Astrocyte of the hippocampus (primary cell): ENCODE measurements around the gene SPACDR.
A peak's percentile ranks its signal among the peaks of the same experiment; 100 is the strongest.

Experiments used
- DNase-seq: peaks from one replicate; pipeline ENCODE4 v3.0.0; 2011; ENCODE audit warnings: low read depth, low spot score

The SPACDR gene

GRCh38 chr7:100435401-100436304 is 28.4 kb downstream of the SPACDR start:
- peak; percentile 61 for DNase-seq

DNA sequence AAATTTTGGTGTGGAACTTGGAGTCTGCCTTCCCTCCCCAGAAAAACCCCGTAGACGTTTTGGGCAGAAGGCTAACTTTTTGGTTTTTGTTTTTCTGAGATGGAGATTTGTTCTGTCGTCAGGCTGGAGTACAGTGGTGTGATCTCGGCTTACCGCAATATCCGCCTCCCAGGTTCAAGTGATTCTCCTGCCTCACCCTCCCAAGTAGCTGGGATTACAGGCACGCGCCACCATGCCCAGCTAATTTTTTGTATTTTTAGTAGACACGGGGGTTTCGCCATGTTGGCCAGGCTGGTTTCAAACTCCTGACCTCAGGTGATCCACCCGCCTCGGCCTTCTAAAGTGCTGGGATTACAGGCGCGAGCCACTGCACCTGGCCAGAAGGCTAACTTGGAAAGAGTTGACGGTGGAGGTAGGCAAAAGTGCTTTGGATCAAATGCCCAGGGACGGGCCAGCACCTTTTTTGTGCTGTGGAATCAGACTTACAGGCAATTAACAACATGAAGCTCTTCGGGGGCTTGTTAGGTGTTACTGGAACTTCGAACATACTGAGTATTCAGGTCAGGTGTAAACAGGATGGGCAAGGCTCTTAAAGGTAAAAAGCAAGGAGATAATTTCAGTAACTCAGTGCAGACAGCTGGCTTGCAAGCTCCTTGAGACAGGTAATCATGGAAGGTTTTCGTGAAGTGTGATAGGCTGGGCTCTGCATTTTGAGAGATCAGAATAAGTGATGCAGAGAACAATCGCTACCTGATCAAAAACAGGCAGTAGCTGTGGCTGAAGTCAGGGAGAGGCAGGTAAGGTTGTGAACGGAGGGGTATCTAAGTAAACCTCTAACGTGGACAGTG is 29.5 kb downstream of the SPACDR start:
- DNase-seq: no peak

DNA sequence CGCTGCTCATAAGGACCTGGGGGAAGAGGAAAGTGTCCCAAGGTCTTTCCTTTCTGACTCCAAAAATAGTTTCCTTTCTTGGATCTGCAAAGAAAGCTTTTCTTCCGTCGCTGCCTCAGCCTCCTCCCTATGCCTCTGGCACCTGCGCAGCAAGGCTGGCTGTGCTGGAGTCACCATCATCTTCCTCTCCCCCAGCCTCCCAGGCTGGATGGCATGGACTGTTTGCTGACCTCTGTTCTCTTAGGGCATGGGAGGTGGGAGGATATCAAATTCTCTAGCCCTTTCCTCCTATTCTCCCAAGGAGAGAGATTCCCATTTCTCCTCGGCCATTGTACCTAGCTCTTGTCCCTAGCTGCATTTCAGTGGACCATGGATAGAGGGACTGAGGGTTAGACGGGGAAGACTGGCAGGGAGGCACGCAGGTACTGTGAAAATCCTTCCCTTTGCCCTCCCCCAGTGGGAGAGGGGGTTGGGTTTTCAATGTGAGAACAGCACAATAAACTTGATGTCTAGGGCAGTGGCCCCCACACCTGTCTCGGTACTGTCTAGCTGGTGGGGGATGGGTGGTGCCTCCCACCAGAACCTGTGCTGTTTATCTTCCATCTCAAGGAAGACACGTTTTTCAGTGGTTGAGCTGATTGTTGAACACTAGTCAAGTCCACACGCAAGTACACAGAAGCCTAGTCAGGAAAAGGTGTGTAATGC is 30.3 kb downstream of the SPACDR start:
- no peak for DNase-seq

DNA sequence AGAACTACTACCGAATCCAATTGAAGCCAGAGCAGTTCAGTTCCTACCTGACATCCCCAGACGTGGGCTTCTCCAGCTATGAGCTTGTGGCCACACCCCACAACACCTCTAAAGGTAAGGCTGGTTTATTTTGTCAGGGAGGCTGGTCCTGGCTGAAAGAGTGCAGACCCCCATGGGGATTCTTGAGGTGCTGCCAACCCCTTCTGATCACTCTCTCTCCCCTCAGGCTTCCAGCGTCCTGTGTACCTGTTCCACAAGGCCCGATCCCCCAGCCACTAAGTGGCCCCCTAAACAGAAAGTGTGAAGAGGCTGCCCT is 30.8 kb downstream of the SPACDR start:
- DNase-seq: no peak

- DNase-seq: no peak
These were observed 31.3 kb downstream of the SPACDR start for GRCh38 chr7:100432621-100433275.

DNA sequence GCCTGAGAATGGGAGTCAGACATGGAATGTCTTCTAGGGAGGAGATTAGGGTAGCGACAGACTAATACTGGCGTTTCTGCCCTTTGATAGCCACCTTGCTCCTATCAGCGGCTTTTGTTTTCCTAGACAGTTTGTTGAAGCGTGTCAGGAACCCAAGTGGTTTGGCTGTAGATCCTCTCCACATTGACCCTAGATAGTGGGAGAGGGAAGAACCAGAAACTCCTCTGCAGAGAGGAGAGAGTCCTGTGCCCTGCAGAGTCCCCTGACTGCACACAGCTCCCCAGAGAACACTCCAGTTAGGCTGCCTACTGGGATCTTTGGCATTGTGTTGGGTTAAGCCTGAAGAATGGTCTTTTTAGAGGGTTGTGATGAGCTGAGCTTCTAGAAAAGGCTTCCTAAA is 32.0 kb downstream of the SPACDR start:
- DNase-seq: no peak

DNA sequence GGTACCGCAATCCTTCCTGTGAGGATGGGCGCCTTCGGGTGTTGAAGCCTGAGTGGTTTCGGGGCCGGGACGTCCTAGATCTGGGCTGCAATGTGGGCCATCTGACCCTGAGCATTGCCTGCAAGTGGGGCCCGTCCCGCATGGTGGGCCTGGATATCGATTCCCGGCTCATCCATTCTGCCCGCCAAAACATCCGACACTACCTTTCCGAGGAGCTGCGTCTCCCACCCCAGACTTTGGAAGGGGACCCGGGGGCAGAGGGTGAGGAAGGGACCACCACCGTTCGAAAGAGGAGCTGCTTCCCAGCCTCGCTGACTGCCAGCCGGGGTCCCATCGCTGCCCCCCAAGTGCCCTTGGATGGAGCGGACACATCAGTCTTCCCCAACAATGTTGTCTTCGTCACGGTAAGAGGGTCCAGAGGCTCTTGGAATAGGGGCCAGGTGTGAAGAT is 32.7 kb downstream of the SPACDR start:
- no peak for DNase-seq

GRCh38 chr7:100430493-100431285 is 33.4 kb downstream of the SPACDR start:
- DNase-seq: peak; percentile 41

GRCh38 chr7:100429637-100430492 is 34.2 kb downstream of the SPACDR start, which contains the start of gene MEPCE:
Gene MEPCE, plus strand, starts transcription at chr7:100429831. Its CDS starts 188 bp downstream, at chr7:100430019.
- DNase-seq: peak; percentile 99

DNA sequence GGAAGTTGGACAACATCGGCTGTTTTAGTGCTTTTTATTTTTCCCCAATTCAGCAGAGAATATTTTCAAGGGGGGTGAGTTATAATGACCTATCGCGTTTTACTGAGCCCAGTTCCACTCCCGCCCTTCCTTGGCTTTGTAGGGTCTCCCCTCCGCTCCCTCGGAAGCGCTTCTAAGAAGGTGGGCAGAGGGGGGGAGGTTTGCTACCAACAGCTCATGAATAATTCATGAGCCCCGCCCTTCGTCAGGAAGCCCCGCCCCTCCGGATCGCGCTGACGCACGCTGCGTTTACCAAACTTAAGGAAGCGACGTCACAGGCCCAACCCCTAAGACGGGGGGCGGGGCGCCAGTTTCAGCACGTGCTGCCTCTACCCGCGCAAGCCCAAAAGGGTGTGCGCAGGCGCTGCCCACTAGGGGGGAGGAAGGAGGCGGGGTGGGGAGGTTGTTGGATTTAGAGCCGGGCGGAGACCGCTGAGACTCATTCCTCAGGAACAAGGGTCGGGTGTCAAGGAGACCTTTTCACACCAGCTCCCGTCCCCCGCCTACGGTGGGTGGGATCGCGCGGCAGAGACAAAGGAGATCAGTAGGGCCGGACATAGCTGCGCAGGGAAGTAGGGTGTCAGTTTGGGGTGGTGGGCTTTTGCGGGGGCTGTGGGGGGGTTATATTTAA is 35.0 kb downstream of the SPACDR start:
- DNase-seq: peak; percentile 100

DNA sequence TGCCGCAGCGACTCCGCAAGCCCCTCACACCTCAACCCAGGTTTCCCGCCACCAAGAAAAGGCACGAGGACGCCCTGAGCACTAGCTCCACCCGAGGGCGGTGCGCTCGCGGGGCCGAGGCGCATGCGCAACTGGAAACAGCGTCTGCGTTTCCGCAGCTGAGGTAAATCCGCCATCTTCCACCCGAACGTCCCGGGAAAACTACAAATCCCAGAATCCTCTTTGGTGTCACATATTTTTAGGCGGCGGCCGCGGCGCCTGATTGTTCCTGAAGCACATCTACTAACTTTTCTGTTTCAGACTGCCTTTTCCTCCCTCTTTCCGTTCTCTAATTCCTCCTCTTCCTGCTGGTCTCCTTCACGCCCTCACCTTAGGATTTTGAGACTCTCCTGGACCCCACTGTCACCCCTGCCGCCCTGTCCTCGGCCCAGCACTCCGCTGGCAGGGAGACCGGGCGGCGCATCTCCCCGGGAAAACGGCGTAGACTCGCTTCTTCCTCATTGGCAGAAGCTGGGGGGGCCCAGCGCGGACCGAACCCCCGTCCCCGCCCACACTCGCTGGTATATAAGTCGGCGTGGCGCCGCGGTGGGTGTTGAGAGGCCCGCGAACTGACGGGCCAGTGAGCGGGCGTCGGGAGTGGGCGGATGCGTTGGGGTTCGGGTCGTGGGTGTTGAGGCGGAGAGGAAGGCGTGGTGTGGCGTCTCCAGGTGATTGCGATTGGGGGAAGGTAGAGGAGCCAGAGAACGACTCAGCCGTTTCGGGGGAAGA is 35.7 kb downstream of the SPACDR start, which contains the start of gene ZCWPW1:
ZCWPW1 (minus strand) TSS at position 505 of the 768 bp plus-strand sequence. CDS start 8,054 bp downstream, outside the sequence.
- DNase-seq: peak; percentile 98

- no peak for DNase-seq
These were observed 36.3 kb downstream of the SPACDR start for GRCh38 chr7:100427762-100428198.

GRCh38 chr7:100426516-100426915 is 37.5 kb downstream of the SPACDR start:
- DNase-seq: no peak

DNA sequence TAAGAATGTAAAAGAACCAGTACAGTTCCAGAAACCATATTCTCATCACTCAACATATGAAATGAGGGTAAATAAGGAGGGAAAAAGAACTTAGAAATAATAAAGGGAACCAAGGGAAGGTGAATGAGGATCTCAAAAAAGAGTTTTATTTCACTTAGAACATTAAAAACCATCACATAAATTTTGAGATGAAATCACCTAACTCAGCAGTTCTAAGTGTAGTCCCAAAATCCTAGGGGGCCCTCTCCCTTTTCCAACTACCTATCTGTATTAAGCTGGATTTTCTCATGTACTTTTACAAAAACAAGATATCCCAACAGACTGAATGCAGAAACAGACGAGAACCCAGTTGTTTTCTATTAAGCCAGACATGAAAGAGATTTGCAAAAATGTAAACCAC is 38.7 kb downstream of the SPACDR start:
- DNase-seq: no peak

- DNase-seq: no peak
These were observed 40.7 kb downstream of the SPACDR start for GRCh38 chr7:100423315-100423714.

DNA sequence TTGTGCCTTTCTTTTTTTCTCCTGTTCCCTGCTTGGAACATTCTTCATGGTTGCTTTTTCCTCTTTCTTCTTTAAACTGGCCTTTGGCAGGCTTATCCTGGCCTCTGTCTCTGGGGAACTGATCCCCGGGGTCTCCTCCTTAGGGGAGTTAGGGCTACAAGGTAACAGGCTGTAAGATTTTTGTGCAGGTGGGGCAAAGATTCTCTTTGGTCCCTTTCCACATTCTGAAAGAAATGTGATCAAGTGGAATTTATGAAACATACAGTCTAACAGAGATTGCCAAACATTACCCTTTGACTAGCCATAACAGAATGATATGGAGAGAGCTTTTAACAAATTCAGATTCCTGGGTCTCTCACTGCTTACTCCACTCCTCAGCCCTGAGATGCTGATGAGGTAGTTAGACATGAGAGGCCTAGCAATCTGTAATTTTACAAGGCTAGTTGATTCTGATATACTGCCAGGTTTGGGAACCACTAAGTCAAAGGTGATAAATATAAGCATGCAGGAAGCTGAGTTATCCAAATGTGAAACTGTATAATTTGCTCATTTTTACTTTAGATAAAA is 44.3 kb downstream of the SPACDR start:
- DNase-seq: no peak

DNA sequence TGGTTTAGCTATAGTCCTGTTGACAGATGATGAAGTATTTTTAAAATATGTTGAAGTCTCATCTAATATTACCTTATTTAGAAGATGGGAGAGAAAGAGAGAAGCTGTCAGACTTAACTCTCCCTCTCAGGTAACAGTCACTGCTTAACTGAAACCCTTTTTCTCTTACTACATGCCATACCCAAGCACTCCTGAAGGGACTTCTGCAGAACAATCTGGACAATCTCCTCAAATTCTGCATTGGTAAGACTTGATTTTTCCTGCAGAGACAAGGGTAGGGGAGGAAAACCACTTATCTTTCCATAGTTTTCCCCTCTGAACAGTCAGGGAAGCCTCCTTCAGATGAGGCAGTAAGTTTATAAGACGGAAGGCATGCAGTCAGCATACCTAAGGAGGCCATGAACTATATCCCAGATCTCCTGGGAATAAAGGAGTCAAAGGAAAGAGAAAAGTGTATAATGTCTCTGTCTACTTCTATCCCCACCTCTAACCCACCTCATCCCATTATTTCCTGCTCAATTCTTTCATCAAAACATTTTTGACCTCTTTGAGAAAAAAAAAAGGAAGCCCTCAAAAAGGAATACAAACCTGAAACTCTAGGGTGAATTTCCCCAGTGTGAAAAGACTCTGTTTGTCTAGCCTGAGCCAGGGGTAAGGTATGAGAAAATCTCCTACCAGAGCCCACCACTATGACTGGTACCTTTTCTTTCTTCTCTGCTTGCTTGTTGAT is 45.0 kb downstream of the SPACDR start:
- DNase-seq: no peak
